SIG-M5 (cell line): Measurements from ENCODE around the gene DUSP2.

ENCODE experiments used
- DNase-seq: peaks from one replicate; lab custom pipeline; 2025; lab: John Stamatoyannopoulos, UW

DUSP2 gene

GRCh38 chr2:96113951-96114350 lies 31.3 kb downstream of the DUSP2 start:
- DNase-seq = no peak

GRCh38 chr2:96113367-96113677 lies 31.9 kb downstream of the DUSP2 start:
- DNase-seq = no peak

GRCh38 chr2:96112501-96113366 lies 32.5 kb downstream of the DUSP2 start:
- DNase-seq = no peak

- no peak for DNase-seq
Measured at GRCh38 chr2:96111823-96112500, 33.3 kb downstream of the DUSP2 start.

- DNase-seq = no peak
Measured at GRCh38 chr2:96111257-96111640, 34.0 kb downstream of the DUSP2 start.

GRCh38 chr2:96110621-96111256 lies 34.5 kb downstream of the DUSP2 start:
- no peak for DNase-seq

- DNase-seq = no peak
Measured at GRCh38 chr2:96109931-96110511, 35.2 kb downstream of the DUSP2 start.

- no peak for DNase-seq
Measured at GRCh38 chr2:96109361-96109680, 35.9 kb downstream of the DUSP2 start.

- no peak for DNase-seq
Measured at GRCh38 chr2:96108541-96109360, 36.5 kb downstream of the DUSP2 start.

GRCh38 chr2:96108151-96108540 lies 37.1 kb downstream of the DUSP2 start:
- DNase-seq = no peak

GRCh38 chr2:96107708-96108065 lies 37.6 kb downstream of the DUSP2 start:
- DNase-seq = no peak

- DNase-seq = no peak
Measured at GRCh38 chr2:96106991-96107707, 38.1 kb downstream of the DUSP2 start.

- DNase-seq = no peak
Measured at GRCh38 chr2:96105994-96106715, 39.1 kb downstream of the DUSP2 start.

GRCh38 chr2:96105152-96105915 lies 39.9 kb downstream of the DUSP2 start:
- DNase-seq = no peak

GRCh38 chr2:96104487-96104861 lies 40.8 kb downstream of the DUSP2 start:
- DNase-seq = no peak

GRCh38 chr2:96103761-96104486 lies 41.3 kb downstream of the DUSP2 start:
- no peak for DNase-seq

GRCh38 chr2:96103187-96103601 lies 42.0 kb downstream of the DUSP2 start:
- no peak for DNase-seq

GRCh38 chr2:96102596-96103186 lies 42.5 kb downstream of the DUSP2 start:
- no peak for DNase-seq

GRCh38 chr2:96100893-96101304 lies 44.3 kb downstream of the DUSP2 start:
- no peak for DNase-seq
